ENCODE results near the gene FAM131B.

GRCh38 chr7:143318661-143319060, 43.9 kb downstream of the FAM131B start:
- TF ChIP-seq ZFP36 (IDR thresholded peaks at IDR 0.05; ENCODE audit: low read depth, low read length, partially characterized antibody), result no peak
- TF ChIP-seq CLOCK (CRISPR knock-in tag; IDR thresholded peaks at IDR 0.05; ENCODE audit: borderline replicate concordance), result no peak
- no peak for TF ChIP-seq ZNF263 (CRISPR knock-in tag; IDR thresholded peaks at IDR 0.05; ENCODE audit: borderline replicate concordance)
- TF ChIP-seq CTCF (IDR thresholded peaks at IDR 0.05 in 2 of 3, conservative IDR thresholded peaks at IDR 0.05 in 1 of 3; ENCODE audit: insufficient read depth in 2 of 3, low read depth in 1 of 3, low read length in 3 of 3), result no peak
- no peak for TF ChIP-seq FOS (IDR thresholded peaks at IDR 0.05; ENCODE audit: extremely low read depth, insufficient read length)
- TF ChIP-seq MAX (CRISPR knock-in tag; IDR thresholded peaks at IDR 0.05), result no peak
